Limb (tissue), 2 donors: Measurements from ENCODE around the gene SYNDIG1.
A peak's percentile ranks its signal among the peaks of the same experiment; 100 is the strongest.

Experiments
- DNase-seq, 2 donors: peaks; one replicate each; pipeline ENCODE4 v3.0.0-alpha.2; 2016; ENCODE audit errors: extremely low spot score in 2 of 2

The SYNDIG1 gene

GRCh38 chr20:24630486-24631172 is 161.2 kb downstream of the SYNDIG1 start:
- DNase-seq, result no peak

DNA sequence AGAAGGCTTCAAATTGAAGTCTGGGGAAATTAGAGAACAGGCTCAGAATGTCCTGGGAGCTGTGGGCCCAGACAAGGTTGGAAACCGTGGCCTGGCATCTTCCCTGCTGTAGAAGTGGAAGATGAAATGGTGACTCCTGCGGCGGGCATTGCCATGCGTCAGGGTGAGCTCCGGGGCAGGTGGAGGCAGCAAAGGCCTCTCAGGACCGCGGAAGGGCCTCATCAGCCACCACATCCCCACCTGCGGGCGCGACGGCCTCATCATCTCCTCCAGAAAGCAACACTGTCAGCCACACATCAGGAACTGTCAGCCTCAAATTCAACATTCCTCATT is 161.7 kb downstream of the SYNDIG1 start:
- DNase-seq, result no peak

- no peak for DNase-seq
Measured at GRCh38 chr20:24632581-24632980, 163.2 kb downstream of the SYNDIG1 start.

DNA sequence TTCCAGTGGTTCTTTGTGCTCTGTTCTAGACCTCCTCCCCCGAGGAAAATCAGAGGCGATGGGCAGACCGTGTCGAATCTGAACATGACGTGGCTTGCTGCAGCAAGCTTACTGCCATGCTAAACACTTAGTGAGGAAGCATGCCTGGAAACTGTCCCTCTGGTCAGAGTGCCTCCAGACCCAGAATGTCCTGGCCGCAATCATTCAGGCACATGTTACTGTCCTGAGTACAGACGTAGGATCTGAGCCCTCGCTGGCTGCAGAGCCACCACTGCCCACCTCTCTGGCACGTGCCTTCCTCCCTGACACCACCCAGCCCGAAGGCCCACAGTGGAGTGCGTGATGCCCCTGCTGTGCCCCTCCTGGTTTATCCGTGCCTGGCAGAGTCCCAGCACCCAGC is 163.6 kb downstream of the SYNDIG1 start:
- DNase-seq, result no peak

- no peak for DNase-seq
Measured at GRCh38 chr20:24633521-24633920, 164.1 kb downstream of the SYNDIG1 start.

DNA sequence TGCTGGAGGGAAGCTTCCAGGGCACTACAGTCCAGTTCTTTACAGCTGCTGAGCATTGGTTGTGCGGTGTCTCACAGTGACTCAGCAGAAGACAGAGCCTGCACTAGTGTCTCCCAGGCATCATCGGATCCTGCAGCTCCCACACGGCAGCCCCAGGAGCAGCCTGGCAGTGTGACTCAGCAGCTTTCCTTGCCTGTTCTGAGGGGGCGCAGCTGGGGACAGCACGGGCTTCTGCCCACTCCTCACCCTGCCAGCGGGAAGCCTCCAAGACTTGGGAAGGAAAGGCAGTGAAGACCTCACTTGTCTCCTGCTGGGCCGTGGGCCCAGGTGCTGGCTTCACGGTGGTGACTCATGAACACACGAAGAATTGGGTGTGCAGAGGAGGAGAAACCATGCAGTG is 165.4 kb downstream of the SYNDIG1 start:
- no peak for DNase-seq

DNA sequence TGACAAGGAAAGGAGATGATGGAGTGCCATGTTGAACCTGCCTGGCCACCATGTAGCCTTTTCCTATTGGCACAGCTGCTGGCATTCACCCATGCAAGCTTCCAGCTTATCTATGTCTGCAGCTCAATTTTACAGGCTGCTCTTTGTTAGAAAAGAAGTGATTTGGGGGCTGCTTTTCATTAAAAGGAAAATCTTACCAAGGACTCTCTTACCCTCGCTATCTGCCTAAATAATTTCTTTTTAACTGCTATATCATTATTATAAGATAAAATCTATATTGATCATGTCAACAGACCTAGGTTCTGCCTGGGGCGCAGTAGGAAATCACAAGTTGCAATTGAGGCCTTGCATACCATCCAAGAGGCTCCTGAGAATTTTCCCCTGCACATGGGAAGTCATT is 167.2 kb downstream of the SYNDIG1 start:
- no peak for DNase-seq

DNA sequence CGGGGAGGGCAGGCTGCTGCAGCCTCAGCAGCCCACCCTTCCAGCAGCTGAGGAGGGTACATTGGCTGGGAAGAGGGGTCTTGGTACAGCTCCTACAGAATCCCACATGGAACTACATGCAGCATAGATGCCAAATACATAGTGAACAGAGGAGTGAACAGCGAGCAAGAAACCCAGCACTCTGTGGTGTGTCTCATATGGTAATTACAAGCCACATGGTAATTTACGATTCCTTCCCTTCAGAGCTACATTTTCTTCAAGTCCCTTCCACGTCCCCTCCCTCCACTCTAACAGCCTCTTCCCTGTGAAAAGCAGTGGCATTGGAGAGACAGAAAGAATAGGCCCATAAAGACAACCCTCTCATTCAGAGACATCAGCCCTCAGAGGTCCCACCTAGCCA is 167.7 kb downstream of the SYNDIG1 start:
- DNase-seq, result no peak

DNA sequence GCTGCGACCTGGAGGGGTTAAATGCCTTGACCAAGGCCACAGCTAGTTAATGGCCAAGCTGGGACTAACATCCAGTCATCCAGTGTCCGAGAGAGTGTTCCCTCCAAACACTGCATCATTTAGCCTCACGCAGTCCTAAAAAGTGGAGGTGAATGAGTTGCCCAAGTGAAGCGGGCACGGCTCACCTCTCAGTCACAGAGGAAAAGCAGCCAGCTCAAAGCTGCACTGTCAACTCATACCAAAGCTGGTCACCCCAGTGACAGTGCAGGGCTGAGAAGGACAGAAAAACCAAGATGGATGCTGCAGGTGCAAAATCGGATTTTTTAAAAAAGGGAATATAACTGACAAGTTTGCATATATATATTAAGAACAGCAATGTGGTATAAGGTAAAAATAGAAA is 168.5 kb downstream of the SYNDIG1 start:
- no peak for DNase-seq

DNA sequence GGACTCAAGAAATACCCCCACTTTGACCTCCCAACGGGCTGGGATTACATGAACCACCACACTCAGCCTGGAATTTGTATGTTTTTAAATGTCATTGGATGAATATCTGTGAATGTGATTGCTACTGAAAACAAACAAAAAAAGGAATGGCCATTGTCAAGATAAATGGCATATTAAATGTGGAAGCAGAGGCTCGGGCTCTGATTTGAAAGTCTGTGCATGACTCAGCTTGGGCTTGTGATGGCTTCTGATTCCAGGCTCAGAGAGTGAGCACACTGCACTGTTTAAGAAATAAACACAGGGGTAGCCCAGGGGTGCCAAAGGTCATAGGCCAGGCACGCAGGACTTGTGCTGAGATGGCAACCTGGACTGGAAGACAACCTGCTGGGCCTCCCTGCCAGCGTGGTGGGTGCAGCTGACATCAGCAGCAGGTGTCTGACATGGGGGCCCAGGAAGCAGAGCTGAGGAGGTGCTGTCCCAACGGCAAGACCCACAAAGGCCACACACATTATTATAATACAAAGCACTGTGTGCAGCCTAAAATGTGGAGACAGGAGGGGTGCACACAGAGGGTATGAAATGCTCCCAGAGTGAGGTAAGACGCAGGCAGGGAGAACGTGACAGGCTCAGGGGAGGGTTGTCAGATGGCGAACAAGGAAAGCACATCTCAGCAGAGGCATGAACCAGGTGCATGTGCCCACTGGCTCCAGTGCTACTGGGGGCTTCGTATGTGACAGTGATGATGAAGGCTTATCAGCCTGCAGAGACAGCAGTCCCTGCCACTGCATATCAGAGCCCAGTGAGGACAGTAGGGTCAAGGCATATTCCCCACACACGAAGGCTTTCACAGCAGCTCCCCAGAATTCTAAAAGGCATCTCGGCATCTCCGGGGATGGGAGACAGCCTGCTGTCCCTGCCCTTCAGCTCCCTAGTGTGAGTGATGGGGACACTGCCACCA is 169.4 kb downstream of the SYNDIG1 start:
- DNase-seq, result no peak

DNA sequence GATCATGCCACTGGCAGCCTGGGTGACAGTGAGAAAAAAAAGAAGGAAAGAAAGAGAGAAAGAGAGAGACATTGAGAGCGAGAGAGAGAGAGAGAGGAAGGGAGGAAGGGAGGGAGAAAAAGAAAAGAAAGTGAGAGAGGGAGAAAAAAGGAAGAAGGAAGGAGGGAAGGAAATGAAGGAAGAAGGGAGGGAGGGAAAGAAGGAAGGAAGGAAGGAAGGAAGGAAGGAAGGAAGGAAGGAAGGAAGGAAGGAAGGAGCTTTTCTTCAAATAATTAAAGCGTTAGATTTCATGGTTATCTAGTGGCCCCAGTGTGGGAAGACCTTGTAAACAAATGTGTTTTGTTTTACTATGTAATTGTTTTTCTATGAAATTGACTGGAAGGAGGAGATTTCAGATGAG is 170.8 kb downstream of the SYNDIG1 start:
- no peak for DNase-seq

DNA sequence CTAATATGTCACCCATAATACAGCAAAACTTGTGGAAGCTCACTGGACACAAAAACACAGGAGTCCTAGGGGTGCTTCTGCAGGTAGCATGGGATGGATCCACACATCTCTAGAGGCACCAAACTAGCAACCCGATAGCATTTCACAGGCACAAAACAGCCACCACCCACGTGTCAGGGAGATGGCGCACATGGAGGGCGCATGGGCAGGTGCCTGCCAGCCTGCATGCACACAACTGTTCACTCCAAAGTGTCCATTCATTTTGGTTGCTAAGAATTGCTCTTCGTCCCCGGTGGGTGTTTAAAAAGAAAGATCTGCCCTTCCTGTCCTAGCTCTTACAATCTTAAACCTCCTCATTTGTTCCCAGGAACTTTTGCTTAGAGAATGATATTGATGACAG is 171.3 kb downstream of the SYNDIG1 start:
- DNase-seq, result no peak

DNA sequence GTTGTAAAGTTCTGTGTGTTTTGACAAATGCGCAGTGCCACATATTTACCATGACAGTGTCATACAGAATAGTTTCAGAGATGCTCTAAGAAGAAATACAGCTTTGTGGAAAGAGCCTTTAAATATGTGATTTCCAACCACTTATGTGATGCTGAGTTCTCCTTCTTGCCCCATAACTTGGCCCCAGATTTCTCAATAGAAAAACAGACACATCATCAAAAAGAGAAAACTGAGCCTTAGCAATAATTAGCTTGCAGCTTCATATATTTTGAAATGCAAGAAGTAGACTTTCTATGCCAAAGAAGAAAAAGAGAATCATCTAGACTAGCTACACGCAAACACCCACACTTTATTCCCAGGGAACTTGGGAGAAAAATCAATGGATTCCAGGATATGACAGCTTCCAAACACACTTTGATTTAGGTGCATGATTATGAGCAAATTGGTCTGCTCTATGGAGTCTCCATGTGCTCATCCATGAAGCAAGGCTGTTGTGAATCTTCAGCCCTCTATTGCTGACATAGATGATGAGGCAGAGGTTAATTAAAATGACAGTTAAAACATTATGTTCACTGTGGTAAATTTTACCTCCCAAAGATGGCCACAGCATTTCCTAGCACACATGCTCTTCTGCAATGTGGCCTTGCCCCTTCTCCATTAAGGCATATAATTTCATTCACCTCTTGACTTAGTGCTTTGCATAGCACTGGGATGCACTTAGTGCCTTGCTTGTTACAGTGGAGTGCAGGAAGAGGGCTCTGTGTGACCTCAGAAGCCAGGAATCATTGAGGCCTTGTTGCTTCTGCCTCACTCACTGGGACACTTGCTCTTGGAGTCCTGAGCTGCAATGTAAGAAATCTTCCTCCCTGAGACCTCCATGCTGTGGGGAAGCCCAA is 174.6 kb downstream of the SYNDIG1 start:
- DNase-seq, result no peak

GRCh38 chr20:24646321-24646720 is 176.9 kb downstream of the SYNDIG1 start:
- DNase-seq, result no peak

GRCh38 chr20:24647713-24648112 is 178.3 kb downstream of the SYNDIG1 start:
- DNase-seq, result no peak

DNA sequence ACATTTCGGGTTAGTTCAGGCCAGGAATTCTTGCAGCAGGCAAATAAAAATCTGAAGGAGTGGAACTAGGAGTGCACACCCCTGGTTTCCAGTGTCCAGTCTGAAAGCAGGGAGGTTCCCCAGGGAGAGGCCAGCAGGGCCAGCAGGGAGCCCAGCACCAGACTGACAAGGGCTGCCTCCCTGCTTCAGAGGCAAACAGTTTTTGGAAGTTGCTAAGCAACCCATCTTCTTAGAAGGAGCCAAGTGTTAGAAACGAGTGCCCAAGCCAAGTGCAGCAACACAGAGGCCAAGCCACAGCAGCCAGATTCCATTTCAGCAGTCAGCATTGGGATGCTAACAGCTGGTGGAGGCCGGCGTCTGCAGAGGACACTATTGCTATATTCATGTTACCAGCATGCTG is 179.1 kb downstream of the SYNDIG1 start:
- peak in 1 of 2 donors; percentile 44 for DNase-seq

DNA sequence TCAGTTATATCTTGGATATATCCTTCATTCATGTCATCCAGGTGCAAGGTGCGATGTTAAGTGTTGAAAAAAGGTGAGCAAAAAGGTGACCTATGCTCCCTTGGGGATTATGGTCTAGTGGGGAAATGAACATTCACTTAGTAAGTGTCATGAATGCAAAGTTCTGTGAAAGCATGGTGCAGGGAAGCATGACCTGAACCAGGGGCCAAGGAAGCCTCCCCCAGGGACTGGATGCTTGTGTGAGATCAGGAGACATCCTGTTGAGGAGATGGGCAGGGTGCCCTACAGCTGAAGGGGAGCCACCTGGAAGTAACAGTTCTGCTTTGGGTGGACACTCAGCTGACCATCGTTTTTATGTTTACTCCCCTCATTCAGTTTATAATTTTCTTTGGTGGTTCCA is 179.5 kb downstream of the SYNDIG1 start:
- no peak for DNase-seq

GRCh38 chr20:24649787-24650490 is 180.5 kb downstream of the SYNDIG1 start:
- peak in 1 of 2 donors; percentile 20 for DNase-seq

- DNase-seq, result peak in 1 of 2 donors; percentile 12
Measured at GRCh38 chr20:24651171-24651975, 181.9 kb downstream of the SYNDIG1 start.

DNA sequence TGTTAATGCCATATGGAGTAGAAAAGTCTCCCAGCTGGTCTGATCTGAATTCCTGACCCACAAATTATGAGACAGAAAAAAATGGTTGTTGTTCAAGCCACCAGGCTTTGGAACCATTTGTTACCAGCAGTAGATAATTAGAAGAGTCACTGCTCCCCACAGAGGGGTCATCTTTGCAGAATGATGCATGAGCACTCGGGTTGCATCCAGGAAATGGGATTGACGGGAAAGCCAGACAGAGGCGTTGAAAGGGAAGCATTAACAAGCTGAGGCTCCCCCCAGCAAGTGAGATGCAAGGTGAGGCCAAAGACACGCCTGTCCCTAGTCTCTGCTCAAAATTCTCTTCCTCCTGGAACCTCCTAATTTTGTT is 182.5 kb downstream of the SYNDIG1 start:
- peak in 1 of 2 donors; percentile 10 for DNase-seq
